ENCODE results near the gene SLC7A4.

- TF ChIP-seq CTCF (IDR thresholded peaks at IDR 0.05): no peak
- no peak for TF ChIP-seq POLR2A (IDR thresholded peaks at IDR 0.05)
- no peak for TF ChIP-seq POLR2AphosphoS5 (IDR thresholded peaks at IDR 0.05)
These were observed 6.0 kb upstream of the SLC7A4 start for GRCh38 chr22:21038405-21038804.
